K562 (cell line): ENCODE data around the gene KLHL14. TPM values are rescaled to one million over a fixed set of nuclear protein-coding genes. Genes with fewer than 3 reads are reported as not detected.

Source experiments
- ATAC-seq: fragments of 200-7000 bp; cut with Tn5 transposase; 3 replicates; pipeline ENCODE4 v1.9.1; 2020; ENCODE audit warnings: moderate library complexity
- BruUV-seq: library from RNA; stranded (reverse); fragments of 400-500 nt; replicated peaks from 2 replicates; lab custom pipeline; 2021; lab: Mats Ljungman, UMichigan
- CTCF ChIA-PET: fragments of 300-600 bp; formaldehyde crosslinking; extraction: SDS; loops from one replicate; lab custom pipeline; 2021; ENCODE audit warnings: low intra/inter-chr PET ratio; lab: Yijun Ruan, JAX
- POLR2A ChIA-PET: fragments of 300-600, 350-650 bp; sonication (Branson Sonifier 250); formaldehyde crosslinking; extraction: SDS; loops from one replicate; lab custom pipeline; 2021; ENCODE audit warnings: antibody characterized with exemption, inconsistent platforms; lab: Yijun Ruan, JAX
- DNase-seq, 4 experiments: peaks; one replicate each; pipeline versions ENCODE4 v3.0.0 to v3.0.0-alpha.2; 2011 to 2018; ENCODE audit warnings: low spot score in 3 of 4, mixed read lengths in 3 of 4; ENCODE audit errors: extremely low read depth in 1 of 4
- FAIRE-seq: peaks from 2 replicates; lab custom pipeline; 2011; peaks lifted over from hg19 to GRCh38; lab: Jason Lieb, UNC
- H2AFZ ChIP-seq: 2 replicates; pipeline ENCODE4 v1.6.0; 2011; ENCODE audit warnings: low read depth, low read length, control low read depth, inconsistent platforms
- H3K27ac ChIP-seq: fragments of 200-600 bp; 3 replicates; pipeline ENCODE4 v1.8.0; 2011; ENCODE audit warnings: low read depth, mild to moderate bottlenecking, control low read depth, inconsistent platforms, low read length, moderate library complexity, mixed read lengths; ENCODE audit errors: extremely low read depth
- H3K27me3 ChIP-seq, 2 experiments: fragments of 300-600 bp in 1 of 2; 2 replicates in 1 of 2; 3 replicates in 1 of 2; pipeline versions ENCODE4 v1.6.0 to v1.8.0; 2011; ENCODE audit warnings: inconsistent platforms in 2 of 2, low read length in 2 of 2, mild to moderate bottlenecking in 1 of 2, mixed read lengths in 1 of 2, moderate library complexity in 1 of 2; ENCODE audit not compliant: control insufficient read depth in 2 of 2, insufficient read depth in 2 of 2
- H3K36me3 ChIP-seq: fragments of 300-600 bp; 3 replicates; pipeline ENCODE4 v1.8.0; 2011; ENCODE audit warnings: mild to moderate bottlenecking, low read length, inconsistent platforms; ENCODE audit not compliant: control insufficient read depth, insufficient read depth
- H3K4me1 ChIP-seq, 2 experiments: fragments of 200-600 bp in 1 of 2; replicated peaks in 1 of 2; 2 replicates in 1 of 2; 3 replicates in 1 of 2; pipeline versions ENCODE4 v1.5.1 to v1.8.0; 2011; ENCODE audit warnings: inconsistent platforms in 2 of 2, low read length in 2 of 2, mild to moderate bottlenecking in 1 of 2, mixed read lengths in 1 of 2, moderate library complexity in 1 of 2; ENCODE audit not compliant: control insufficient read depth in 2 of 2, insufficient read depth in 2 of 2
- H3K4me2 ChIP-seq: 2 replicates; pipeline ENCODE4 v1.6.1; 2011; ENCODE audit warnings: low read length, control low read depth, inconsistent platforms, mixed read lengths; ENCODE audit not compliant: insufficient read depth
- H3K4me3 ChIP-seq: fragments of 200-600 bp; sonication (generic), shearing (Covaris generic); 2 replicates; pipeline ENCODE4 v1.5.1; 2016; ENCODE audit warnings: control low read depth, inconsistent platforms
- H3K79me2 ChIP-seq: fragments of 200-600 bp; 3 replicates; pipeline ENCODE4 v1.8.0; 2011; ENCODE audit warnings: low read length, inconsistent platforms; ENCODE audit not compliant: control insufficient read depth, insufficient read depth
- H3K9ac ChIP-seq, 2 experiments: 2 replicates each; pipeline versions ENCODE4 v1.6.0 to v1.6.1; 2011; ENCODE audit warnings: low read depth in 2 of 2, low read length in 2 of 2, control low read depth in 1 of 2, inconsistent platforms in 1 of 2, mild to moderate bottlenecking in 1 of 2, mixed read lengths in 1 of 2; ENCODE audit not compliant: insufficient read depth in 1 of 2
- H3K9me1 ChIP-seq: one replicate; pipeline ENCODE4 v1.6.0; 2011; ENCODE audit warnings: inconsistent platforms, mild to moderate bottlenecking, low read length, moderate library complexity; ENCODE audit not compliant: control insufficient read depth, insufficient read depth
- H3K9me3 ChIP-seq: replicated peaks from 2 replicates; pipeline ENCODE4 v1.5.1; 2011; ENCODE audit warnings: low read depth, low read length, inconsistent platforms; ENCODE audit not compliant: control insufficient read depth, insufficient read depth
- H4K20me1 ChIP-seq: replicated peaks from 2 replicates; pipeline ENCODE4 v1.6.1; 2011; ENCODE audit warnings: low read length, inconsistent platforms, mixed read lengths; ENCODE audit not compliant: control insufficient read depth, insufficient read depth
- ARID1B ChIP-seq: fragments of 450-650 bp; IDR thresholded peaks from 2 replicates; pipeline ENCODE4 v1.6.1; 2016; ENCODE audit warnings: antibody characterized with exemption, mild to moderate bottlenecking, inconsistent platforms
- BRD9 ChIP-seq: fragments of 450-650 bp; IDR thresholded peaks from 2 replicates; pipeline ENCODE4 v1.6.1; 2018; ENCODE audit warnings: low read depth; ENCODE audit not compliant: partially characterized antibody
- CBFB ChIP-seq: sonication (generic); formaldehyde crosslinking; IDR thresholded peaks from 2 replicates; pipeline ENCODE4 v1.4.0; 2020; ENCODE audit warnings: mild to moderate bottlenecking, missing genetic modification reagents
- EGR1 ChIP-seq: fragments of 450-650 bp; conservative IDR thresholded peaks from 2 replicates; pipeline ENCODE4 v1.6.1; 2017; ENCODE audit warnings: mild to moderate bottlenecking
- FOSL1 ChIP-seq: fragments of 200-800 bp; sonication (Bioruptor generic); conservative IDR thresholded peaks from 2 replicates; pipeline ENCODE4 v1.6.1; 2016; ENCODE audit warnings: missing genetic modification characterization, missing compliant biosample characterization
- KAT7 ChIP-seq: sonication (generic); formaldehyde crosslinking; IDR thresholded peaks from 2 replicates; pipeline ENCODE4 v1.8.0; 2022; ENCODE audit warnings: missing genetic modification reagents, mild to moderate bottlenecking, borderline replicate concordance
- L3MBTL2 ChIP-seq: fragments of 450-650 bp; IDR thresholded peaks from 2 replicates; pipeline ENCODE4 v1.6.1; 2016; ENCODE audit warnings: mild to moderate bottlenecking, moderate library complexity
- MAFG ChIP-seq: fragments of 450-650 bp; conservative IDR thresholded peaks from 2 replicates; pipeline ENCODE4 v1.6.1; 2016; ENCODE audit warnings: missing genetic modification characterization, missing compliant biosample characterization
- MCM2 ChIP-seq: fragments of 450-650 bp; IDR thresholded peaks from 2 replicates; pipeline ENCODE4 v1.6.1; 2017; ENCODE audit warnings: low read depth, mild to moderate bottlenecking
- PHB ChIP-seq: fragments of 250-450 bp; sonication (Bioruptor Pico); IDR thresholded peaks from 2 replicates; pipeline ENCODE4 v1.5.0; 2021
- SNIP1 ChIP-seq: fragments of 450-650 bp; IDR thresholded peaks from 2 replicates; pipeline ENCODE4 v1.7.1; 2017; ENCODE audit warnings: low read depth, mild to moderate bottlenecking
- TAF9B ChIP-seq: fragments of 450-650 bp; IDR thresholded peaks from 2 replicates; pipeline ENCODE4 v1.6.1; 2018; ENCODE audit warnings: mild to moderate bottlenecking; ENCODE audit not compliant: partially characterized antibody
- ZNF133 ChIP-seq: fragments of 250-450 bp; sonication (Bioruptor Pico); IDR thresholded peaks from 2 replicates; pipeline ENCODE4 v1.4.0; 2020; ENCODE audit warnings: mild to moderate bottlenecking
- WGBS: fragments of 100-300 bp; shearing (Covaris generic); methylation state at CpG from one replicate; pipeline ENCODE4 v1.1.6; 2016; ENCODE audit warnings: low coverage, mixed read lengths; ENCODE audit not compliant: insufficient coverage; ENCODE audit errors: missing lambda C conversion rate; 5-methylcytosine and 5-hydroxymethylcytosine counted together
- in situ Hi-C: fragments of 300-500 bp; cut with MboI; formaldehyde crosslinking; loops from 4 replicates; pipeline ENCODE4 v1.15.0; 2018; ENCODE audit warnings: inconsistent platforms, mixed read lengths
- intact Hi-C: fragments of 100-400 bp; cut with micrococcal nuclease; formaldehyde crosslinking; loops from 2 replicates; pipeline ENCODE4 v1.14.2; 2022
- polyA plus RNA-seq, 8 experiments: library from polyadenylated mRNA; depleted of rRNA in 4 of 8; stranded (reverse) in 5 of 8; unstranded in 3 of 8; fragments of >200 nt; fragmentation: Nextera tagmentation in 2 of 8; fragmentation: Illumina TruSeq in 1 of 8; extraction: Ambion mirVana in 2 of 8; extraction: Trizol in 1 of 8; gene quantifications; 2 replicates each; pipeline versions ENCODE4 v1.2.1 to v1.2.3, GENCODE V29; 2011 to 2014; ENCODE audit warnings: inconsistent platforms in 1 of 8, missing spikeins in 1 of 8
- total RNA-seq, 7 experiments: library from RNA; depleted of rRNA in 6 of 7; stranded (reverse); fragments of >200 nt in 6 of 7; fragmentation: Illumina TruSeq in 2 of 7; extraction: Trizol in 2 of 7; gene quantifications; 2 replicates each; pipeline versions ENCODE4 v1.2.1 to v1.2.3, GENCODE V29; 2011 to 2021; ENCODE audit warnings: low replicate concordance in 1 of 7

Gene KLHL14
- total and polyA plus RNA-seq, 9 of the 15 experiments (the other 6 are each of a cell fraction or from before 2014, with no cell fraction given), result not detected

DNA sequence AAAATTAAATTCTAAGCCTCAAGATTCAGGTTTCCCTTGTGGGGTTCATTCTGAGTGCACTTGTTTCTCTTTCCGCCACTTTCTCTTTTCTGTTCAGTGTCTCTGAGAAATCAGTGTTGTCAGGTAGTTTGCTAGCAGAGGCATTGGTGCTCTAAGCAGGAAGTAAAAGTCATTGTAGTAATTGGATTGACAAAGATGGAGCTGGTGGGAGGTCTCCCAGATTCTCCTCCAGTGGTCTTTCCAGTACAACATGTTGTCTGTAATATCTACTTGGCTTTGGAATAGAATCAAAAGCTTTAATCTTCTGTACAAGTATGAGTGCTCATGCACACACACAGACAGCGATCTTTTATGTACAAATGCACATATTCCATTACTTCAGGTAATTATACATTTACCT is 135.6 kb downstream of the KLHL14 start:
- H3K4me1 ChIP-seq, result no peaks in the 10 kb centered on the region
- H2AFZ ChIP-seq, result no peak overlapping the region
- H3K9ac ChIP-seq, result no peak overlapping the region
- ChIA-PET POLR2A (no interaction called here), CTCF (no interaction called here)
- H3K27ac ChIP-seq, result no peak overlapping the region
- TF ChIP-seq TAF9B, result no peak
- no peak for TF ChIP-seq BRD9
- TF ChIP-seq MAFG, result no peak
- no peak for TF ChIP-seq EGR1
- no peak for TF ChIP-seq PHB
- no peak for TF ChIP-seq L3MBTL2
- TF ChIP-seq ARID1B, result no peak
- no peak for TF ChIP-seq SNIP1
- no peak for TF ChIP-seq MCM2
- no peak for TF ChIP-seq CBFB (CRISPR knock-in tag)
- no peak for TF ChIP-seq FOSL1 (tag)
- TF ChIP-seq KAT7 (CRISPR knock-in tag), result no peak
- TF ChIP-seq ZNF133 (CRISPR knock-in tag), result no peak
- FAIRE-seq (no peak), DNase-seq (no peak), ATAC-seq (no peak)
- no peaks in the 10 kb centered on the region for H3K9me3 ChIP-seq
- in situ Hi-C loops, result no loop called here
- intact Hi-C loops, result no loop called here
- 0% methylated on average over 2 of the region's 2 CpGs for WGBS
- H3K36me3 ChIP-seq, result no peaks in the 10 kb centered on the region
- H4K20me1 ChIP-seq, result no peaks in the 10 kb centered on the region
- no peaks in the 10 kb centered on the region for H3K9me1 ChIP-seq
- H3K79me2 ChIP-seq, result no peaks in the 10 kb centered on the region
- no peak overlapping the region for H3K4me3 ChIP-seq
- no peaks in the 10 kb centered on the region for H3K27me3 ChIP-seq
- BruUV-seq, result no TSS peak
- no peak overlapping the region for H3K4me2 ChIP-seq
